ENCODE data around the gene CDON.
"Not testable (repeated sequence)": the region's sequence is repeated elsewhere in the genome, so short reads cannot be mapped to it uniquely, and the experiment has no call there.

CDON gene

DNA sequence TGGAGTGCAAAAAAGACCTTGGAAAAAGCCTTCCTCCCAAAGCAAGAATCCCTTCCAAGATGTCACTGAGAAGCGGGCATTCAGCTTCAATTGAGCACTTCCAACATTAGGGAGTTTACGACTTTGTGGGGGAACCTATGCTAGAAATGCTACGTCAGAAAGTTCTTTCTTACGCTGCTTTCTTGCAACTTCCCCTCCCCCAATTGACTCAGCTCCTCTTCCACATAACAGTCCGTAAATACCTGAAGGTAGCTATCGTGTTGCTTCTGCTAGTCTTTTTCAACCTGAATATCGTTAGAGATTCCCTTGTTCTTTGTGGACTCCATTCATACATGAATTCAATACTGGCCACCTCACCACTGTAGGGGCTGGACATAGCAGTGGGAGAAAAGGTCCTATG is 69.8 kb downstream of the CDON start:
- DNase-seq, result no peak

DNA sequence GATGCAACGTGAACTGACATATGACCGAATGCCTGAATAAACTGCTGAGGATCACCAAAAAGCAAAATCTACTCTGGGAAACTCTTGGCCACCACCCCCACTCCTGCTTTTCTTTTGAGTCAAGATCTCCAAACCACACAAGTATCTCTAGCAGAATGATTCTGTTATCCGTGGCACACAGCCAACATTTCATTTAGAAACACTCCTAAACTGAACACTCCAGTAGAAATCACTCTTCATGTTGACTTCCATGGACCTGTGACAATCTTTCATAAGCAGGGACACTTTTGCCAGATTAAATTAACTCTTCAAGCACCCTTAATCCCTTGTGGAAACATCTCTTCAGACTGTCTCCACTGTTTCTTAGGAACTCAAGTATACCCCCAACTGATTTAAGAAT is 72.4 kb downstream of the CDON start:
- peak; percentile 9 for DNase-seq

DNA sequence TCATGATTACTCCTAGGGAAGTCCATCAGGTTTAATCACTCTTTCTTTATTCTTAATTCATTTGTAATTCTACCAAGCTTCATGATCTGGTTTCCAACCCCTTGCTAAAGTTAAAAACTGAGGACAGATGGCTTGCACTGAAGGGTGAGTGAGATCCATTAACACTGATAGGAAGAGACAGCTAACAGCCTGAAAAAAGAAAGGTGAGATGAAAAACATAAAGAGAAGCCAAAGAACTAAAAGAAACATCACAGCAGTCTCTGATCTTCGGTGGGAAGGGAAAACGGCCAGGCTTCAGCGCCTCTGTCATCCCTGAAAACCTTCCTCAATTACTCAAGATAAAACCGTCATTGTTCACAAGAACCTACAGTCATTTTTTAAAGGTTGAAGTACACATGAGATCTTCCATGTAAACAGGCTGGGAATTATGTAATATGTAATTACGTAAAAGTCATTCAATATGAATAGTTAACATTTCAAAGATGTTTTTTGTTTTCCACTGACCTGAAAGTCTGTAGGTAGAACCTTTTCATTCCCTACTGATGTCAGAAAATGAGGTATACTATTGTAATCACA is 75.5 kb downstream of the CDON start:
- DNase-seq, result peak; percentile 73

DNA sequence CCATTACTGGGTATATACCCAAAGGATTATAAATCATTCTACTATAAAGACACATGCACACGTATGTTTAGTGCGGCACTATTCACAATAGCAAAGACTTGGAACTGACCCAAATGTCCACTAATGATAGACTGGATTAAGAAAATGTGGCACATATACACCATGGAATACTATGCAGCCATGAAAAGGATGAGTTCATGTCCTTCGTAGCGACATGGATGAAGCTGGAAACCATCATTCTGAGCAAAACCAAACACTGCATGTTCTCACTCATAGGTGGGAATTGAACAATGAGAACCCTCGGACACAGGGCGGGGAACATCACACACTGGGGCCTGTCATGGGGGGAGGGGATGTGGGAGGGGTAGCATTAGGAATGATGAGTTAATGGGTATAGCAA is 76.7 kb downstream of the CDON start:
- not testable (repeated sequence) for DNase-seq

DNA sequence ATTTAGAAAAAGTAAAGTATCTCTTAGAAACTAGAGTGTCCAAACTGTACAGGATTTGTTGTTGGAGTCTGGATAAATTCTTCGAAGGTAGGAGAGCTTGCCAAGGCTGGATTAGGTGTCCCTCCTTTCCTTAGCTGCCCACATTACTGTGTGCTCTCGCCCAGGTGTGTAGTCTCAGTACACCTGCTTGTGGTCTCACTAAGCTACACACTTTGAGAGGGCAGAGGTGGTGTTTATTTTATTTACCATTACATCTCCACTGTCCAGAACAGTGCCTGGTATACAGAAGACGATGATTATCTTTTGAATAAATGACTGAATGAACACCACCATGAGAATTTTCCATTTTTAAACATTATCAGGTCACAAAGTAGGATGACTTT is 80.3 kb downstream of the CDON start:
- no peak for DNase-seq

DNA sequence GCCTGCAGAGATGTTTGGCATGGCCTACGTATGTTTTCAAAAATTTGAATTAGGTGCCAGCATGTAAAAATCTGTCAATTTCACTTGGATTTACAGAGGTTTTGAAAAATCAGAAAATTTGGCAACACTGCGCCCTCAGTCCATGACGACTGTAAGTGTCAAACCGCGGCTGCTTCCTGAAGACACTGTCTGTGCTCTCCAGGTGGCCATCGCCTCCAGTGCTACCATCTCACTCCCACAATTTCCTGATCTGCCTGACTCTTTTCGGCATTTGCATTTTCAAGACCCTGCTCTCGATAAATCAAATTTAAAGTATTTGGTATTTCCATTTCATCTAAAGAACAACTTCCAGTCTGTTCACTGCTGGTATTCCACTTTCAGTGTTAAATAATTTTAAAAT is 82.2 kb downstream of the CDON start:
- no peak for DNase-seq

DNA sequence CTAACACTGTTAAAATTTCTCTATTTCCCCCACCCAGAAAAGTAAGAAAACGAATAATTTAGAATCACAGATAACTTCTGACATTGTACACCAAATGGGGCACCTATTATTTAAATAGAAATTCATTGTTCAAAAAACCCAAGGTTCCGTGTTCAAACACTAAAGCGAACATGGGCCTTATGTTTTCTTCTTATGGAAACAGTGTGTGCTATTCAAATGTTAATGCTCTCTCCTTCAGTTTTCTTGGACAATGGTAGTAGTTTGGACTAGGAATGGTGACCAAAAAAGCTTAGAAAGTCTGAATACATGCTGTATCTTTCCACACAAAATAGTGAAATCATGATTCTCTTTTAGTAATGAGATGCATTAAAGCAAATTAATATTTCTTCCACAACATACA is 83.2 kb downstream of the CDON start:
- DNase-seq, result no peak

DNA sequence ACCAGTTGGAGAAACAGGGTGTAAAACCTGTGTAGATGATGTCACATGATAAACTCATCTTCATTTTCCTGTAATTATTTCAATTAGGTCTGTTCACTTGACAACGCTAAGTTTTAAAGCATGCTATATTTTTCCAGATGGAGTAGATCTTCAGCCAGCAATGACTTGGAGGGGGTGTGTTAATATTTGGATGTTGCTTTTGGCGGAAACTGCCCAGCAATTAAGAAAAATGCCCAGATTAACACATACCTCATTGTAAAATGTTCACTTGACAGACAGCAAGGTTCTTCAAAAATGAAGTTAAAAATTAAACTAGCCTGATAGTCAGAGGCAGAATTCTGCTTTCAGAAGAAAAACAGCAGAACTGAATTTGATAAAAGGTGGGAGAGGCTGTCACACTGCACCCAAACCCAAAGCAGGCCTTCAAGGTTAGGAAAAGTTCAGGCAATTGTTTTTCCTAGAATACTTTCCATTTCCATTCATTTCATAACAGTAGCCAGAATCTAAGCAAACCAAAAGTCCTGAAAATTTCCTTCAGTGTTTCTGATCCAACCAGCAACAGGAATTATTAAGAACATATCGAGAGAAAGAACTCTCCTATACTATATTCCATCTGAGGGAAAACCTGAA is 83.8 kb downstream of the CDON start:
- DNase-seq, result no peak

DNA sequence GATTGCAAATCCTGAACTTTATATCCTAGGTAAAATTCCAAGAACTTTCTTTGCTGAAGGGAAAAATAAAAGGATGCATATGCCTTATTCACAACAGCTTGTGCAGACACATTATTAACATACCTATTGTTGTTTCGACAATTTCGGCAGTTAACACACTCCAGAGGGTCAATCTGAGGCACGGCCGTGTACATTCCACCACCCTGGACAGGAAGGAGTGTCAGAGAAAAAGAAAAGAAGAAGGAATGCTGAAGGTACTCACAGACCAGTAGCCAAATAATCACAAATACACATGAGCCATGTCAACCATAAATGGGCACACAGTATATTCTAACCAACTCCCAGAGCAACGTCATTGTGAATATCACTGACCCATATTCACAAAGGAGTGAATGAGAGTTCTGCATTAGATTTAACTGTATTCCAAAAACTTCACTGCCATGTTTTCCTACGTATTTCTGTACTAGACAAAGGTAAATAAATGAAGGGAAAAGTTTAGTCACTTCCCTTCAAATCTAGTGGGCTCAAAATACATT is 84.4 kb downstream of the CDON start:
- no peak for DNase-seq

DNA sequence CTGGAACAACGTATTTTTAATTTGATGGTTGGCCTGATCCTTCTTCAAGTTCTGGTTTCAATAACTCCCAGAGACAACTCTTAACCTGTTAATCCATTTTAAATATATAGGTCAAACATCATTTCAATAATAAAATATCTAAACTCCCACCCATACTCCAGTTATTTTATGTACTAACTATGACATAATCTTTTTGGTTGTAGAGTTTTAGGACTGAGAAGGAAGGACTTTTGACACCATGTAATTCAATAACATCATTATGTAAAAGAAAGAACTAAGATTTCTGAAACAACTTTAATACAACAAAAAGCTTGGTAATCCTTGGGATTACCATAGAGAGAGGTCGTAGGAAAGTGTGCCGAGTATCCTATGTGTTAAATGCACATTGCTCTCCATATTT is 85.3 kb downstream of the CDON start:
- DNase-seq, result no peak

DNA sequence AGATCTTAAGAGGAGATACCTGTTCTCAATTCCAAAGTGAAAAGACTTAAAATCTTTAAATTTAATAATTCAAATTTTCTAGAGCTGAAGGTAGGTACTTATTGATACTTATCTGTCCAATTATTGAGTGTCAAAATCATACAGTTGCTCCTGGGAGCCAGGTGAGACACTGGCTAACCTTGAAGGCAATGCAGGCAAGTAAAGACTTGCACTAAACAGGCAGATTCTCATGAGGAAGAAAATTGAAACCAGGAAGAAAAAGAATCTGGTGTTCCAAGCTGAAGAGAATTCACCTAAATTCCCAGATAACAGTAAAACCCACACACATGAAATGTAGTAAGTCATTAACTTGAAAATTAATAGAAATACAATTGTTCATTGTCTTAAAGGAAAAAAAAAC is 86.5 kb downstream of the CDON start:
- no peak for DNase-seq

DNA sequence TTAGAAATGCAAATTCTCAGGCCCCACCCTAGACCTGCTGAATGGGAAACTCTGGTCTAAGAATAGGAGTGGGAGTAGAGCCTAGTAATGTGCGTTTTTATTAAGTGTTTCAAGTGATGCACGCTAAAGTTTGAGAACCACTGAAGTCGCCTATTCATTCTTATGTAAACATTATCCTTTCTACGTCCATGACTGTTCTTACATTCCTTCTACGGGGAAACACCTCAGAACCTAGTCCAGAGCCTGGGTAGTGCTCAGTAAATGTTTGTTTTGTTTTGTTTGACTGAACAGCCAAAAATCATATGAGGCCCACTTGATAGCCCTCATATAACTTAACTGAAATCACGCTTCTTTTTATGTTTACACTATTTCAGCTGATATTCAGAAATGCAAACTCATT is 87.0 kb downstream of the CDON start:
- DNase-seq, result no peak

DNA sequence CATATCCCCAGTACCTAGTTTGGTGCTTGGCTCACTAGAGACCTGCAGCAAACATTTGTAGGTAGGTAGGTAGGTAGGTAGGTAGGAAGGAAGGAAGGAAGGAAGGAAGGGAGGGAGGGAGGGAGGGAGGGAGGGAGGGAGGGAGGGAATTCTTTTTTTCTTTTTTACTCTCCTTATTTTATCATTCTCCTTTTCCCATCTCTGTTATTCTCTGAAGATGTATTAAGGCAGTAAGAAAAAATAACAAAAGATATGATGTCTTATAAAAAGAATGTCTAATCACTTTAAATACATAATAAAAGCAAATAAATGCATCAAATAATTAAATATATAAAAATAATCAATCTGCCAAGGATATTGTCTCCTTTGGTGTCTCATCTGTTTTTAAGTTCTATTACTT is 88.4 kb downstream of the CDON start:
- DNase-seq, result no peak

DNA sequence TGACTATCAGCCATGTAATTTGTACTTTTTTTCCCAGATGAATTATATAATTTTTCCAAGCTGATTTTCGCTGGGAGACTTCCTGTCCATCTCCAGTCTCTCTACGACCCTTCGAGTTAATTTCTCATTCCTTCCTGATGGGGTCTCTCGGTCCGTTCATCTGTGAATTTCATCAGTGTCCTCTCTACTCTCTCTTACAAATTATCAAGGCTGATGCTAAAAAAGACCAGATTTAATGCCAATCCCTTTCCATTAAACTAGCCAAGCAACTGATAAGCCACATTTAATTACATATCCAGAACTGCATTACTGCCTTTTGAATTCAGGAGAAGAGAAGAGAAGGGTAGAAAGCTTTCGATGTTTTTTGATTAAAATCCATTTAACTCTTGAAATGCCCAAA is 91.0 kb downstream of the CDON start:
- no peak for DNase-seq

DNA sequence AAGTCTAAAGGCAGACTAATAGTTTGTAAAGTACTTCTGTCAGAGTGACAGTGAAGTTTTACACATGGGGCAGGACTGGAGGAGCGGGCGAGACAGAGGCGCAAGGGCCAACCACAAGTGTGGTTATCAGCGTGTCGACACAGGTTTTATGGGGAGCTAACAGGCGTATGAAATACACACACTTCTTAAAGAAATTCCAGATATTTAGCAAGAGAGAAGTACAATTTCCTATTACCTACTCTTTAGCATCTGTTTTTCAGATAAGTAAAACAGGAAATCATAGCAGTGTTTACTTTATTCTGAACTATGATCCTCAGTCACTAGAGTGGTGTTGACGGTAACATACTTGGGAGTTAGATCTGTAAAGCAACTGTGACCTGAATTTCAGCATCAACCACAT is 94.3 kb downstream of the CDON start:
- DNase-seq, result no peak

DNA sequence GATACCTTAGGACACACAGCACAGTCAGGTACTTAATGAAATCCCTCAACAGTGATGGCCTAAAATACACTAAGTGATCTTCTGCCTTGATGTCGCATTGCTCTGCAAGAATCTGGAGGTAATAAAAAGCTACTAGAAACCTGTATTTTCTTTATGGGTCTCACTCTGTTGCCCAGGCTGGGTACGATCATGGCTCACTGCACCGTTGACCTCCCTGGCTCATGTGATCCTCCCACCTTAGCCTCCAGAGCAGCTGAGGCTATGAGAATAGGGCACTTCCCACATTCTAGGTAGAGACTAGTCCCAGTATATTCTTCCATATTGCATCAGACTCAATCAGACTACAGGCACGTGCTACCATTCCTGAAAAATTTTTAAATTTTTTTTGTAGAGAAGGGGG is 95.2 kb downstream of the CDON start:
- DNase-seq, result no peak

DNA sequence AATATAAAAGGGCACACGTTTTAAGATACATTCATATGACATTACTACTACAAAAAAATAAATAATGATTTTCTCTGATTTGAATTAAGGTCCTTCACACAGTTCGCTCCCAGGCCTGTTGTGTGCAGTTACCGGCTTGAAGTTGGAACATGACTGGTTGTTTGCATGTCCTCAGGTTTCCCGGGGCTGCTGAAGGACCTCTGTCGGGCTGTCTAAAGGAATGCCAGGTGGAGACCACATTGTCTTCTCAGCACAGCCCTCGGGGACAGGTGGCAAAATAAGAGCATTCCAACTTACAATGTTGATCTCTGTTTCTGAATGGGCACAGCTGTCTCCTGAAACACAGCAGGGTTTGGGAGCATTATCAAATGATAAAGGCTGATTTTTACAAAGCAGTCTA is 101.9 kb downstream of the CDON start:
- DNase-seq, result no peak

DNA sequence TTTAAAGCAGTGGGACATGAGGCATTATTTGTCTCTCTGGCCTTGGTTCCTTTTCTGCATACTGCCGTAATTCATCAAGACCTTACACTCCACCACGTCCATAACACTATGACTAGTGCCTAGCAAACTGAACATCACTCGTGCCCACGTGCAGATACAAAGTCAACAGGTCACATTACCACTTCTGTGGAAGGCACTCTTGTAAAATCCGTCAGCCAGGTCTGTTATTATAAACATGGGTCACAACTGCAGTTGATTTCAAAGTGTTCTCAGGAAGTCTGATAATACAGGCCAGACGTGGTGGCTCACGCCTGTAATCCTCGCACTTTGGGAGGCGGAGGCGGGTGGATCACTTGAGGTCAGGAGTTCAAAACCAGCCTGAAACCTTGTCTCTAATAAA is 102.7 kb downstream of the CDON start:
- no peak for DNase-seq

DNA sequence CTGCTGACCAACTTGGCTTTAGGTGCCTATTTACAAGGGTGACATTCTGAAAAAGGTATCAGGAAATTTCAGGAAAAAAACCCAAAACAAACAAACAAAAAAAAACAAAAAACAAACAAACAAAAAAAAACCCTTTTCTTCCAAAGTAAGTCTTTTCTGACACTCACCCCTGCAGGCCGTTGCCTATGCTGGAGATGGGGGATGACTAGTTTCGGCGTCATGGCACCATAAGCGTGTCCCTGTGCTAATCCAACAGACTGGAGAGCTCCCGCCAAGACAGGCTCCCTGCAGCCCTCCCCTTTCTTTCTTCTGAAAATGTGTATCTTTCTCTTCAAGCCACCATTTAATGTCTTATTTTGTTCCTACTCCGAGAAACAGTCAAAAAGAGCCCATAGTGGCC is 103.2 kb downstream of the CDON start:
- DNase-seq, result no peak

DNA sequence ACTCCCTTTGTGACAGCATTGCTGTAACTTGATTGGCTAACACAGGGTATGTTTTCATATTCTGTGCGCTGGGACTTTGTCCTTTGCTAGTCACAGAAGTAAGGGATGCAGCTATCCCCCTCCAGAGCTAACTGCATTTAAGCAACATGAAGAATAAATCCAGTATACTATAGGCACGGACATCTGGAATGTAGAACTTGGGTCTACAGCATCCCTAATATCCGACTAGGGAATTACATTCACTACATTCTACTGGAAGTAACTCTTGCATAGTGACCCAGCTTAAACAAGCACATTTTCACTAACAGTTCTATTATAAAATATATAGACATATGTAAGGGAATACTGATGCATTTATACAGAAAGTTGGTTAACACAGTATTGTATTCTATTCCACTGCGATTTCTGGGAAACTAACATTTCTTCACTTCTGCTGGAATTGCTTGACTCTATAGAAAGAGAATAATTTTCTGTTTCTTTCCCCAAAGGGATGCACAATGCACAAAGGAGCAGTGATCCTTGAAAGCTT is 103.7 kb downstream of the CDON start:
- DNase-seq, result no peak

DNA sequence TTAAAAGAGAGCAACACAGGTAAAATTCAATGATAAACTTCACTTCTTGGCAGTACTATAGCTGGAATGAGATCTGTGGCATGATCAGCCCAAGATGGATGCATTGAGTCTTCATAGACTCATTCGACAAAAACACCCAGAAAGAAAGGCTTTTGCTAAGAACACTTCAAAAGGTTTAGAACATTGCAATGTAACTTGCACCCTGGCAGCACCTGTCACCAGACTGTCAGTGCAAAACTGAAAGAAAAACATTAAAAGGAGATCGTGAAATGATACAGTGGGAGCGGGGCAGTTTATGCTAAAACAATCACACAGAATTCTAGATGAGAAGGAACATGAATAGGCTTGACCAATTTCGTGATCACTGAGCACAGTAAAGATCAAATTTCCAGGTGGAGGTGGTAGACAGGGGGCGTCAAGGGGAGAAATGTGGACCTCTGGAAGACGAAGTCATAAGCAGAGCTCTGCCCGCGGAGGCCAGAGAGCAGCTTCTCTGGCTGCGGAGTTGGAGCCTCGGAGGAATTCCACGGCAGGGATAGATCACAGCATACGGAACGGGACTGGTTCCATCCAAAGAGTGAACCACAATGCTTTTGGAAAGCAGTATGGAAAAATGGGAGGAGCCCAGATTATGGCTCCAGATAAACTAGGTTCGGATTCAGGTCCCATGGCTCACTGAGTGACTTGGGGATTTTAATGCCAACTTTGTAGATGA is 104.9 kb downstream of the CDON start:
- DNase-seq, result no peak

DNA sequence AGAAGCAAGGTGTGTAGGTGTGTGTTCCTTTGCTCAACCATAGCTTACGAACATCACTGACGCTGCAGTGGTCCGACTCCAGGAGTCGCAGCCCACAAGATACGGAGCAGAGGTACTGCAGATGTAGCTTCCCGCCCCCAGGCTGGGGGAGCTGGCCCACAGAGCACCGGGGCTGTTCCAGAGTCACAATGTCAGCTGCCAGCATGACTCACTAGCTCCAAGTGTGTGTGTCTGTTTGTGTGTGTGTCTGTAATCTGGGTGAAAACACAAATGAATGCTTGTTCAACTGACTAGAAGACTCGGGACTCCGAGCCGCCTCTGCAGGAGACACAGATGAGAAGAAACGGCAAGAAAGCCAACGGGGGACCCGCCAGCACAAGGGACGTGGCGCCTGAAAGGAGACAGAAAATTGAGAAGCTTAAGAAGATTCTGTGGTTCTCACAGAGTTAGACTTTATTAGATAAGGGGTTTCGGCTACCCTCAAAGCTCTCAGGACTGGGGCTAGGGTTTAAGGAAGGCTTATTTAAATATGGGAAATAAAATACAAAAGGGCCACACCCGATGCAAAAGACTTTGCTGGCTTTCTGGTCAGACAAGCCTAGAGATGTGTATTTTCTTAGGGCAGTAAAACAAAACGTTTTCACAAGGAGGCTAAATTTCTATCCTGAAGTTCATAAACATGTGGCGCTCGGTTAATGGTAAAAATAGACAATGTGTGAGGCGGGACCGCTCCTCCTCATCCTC is 106.1 kb downstream of the CDON start:
- DNase-seq, result no peak

DNA sequence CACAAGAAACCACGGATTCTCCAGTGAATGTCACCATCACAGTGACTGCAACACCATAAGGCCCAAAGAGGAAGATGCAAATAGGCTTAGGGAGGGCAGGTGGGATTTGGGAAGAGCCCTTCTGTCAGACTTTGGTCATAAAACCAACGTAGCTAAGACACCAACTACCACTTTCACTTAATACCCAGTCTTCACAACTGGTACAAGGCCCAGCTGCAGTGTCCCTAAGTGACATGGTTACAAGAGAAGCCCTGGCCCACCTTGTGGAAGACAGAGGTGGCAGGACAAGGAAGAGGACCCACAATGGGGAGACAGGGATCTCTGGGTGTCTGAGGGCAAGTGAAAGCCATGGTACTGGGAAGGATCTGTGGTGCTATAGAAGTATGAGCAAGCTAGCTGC is 106.8 kb downstream of the CDON start:
- no peak for DNase-seq

Data from NCI-H69 (cell line).